Measurements from ENCODE around the gene BPGM. TPM values are rescaled to one million over a fixed set of nuclear protein-coding genes. Genes with fewer than 3 reads are reported as not detected.

The BPGM gene
- total RNA-seq, 1 donor from 2014 or later: 49.7 TPM

DNA sequence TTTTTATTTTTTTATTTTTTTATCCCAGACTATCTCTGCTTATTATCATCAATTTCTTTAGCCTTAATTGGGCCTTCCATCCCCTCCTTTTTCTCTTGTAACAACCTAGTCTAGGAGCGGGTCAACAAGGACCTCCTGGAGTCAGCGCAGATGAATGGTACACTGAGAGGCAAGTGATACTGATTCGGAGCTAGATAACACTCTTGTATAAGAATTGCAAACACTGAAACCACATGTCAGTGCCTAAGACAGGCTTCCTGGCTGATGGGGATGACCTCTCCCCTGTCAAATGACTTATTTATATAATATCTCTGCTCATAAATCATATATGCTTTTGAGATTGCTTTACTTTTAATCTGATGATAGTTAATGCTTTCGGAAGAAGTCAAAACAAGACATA, 22.7 kb downstream of the BPGM start:
- Mint-ChIP-seq H3K36me3 (peaks cover 15% of the 10 kb centered on the region), H3K9me3 (peaks cover 4% of the 10 kb centered on the region), H3K4me1 (peaks cover 4% of the 10 kb centered on the region), H3K27me3 (ENCODE audit: insufficient read depth, low read depth) (no peaks in the 10 kb centered on the region), H3K27ac (no peak overlapping the region), H3K4me3 (no peak overlapping the region)
- H3K27me3 ChIP-seq: no peaks in the 10 kb centered on the region
- no peaks in the 10 kb centered on the region for H3K4me1 ChIP-seq
- H3K9ac ChIP-seq: no peak overlapping the region
- no peak overlapping the region for H2AFZ ChIP-seq (replicated peaks)
- no peak for DNase-seq (ENCODE audit: low spot score)
- no peak overlapping the region for H3K4me2 ChIP-seq
- no peaks in the 10 kb centered on the region for H4K20me1 ChIP-seq (ENCODE audit: low read depth)
- TF ChIP-seq, protein P1, sequence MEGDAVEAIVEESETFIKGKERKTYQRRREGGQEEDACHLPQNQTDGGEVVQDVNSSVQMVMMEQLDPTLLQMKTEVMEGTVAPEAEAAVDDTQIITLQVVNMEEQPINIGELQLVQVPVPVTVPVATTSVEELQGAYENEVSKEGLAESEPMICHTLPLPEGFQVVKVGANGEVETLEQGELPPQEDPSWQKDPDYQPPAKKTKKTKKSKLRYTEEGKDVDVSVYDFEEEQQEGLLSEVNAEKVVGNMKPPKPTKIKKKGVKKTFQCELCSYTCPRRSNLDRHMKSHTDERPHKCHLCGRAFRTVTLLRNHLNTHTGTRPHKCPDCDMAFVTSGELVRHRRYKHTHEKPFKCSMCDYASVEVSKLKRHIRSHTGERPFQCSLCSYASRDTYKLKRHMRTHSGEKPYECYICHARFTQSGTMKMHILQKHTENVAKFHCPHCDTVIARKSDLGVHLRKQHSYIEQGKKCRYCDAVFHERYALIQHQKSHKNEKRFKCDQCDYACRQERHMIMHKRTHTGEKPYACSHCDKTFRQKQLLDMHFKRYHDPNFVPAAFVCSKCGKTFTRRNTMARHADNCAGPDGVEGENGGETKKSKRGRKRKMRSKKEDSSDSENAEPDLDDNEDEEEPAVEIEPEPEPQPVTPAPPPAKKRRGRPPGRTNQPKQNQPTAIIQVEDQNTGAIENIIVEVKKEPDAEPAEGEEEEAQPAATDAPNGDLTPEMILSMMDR (IDR thresholded peaks at IDR 0.05): no peak
- TF ChIP-seq EZH2phosphoT487 (IDR thresholded peaks at IDR 0.05) (no peak), EZH2 (IDR thresholded peaks at IDR 0.05) (no peak)
- no peaks in the 10 kb centered on the region for H3K36me3 ChIP-seq
- H3K27ac ChIP-seq: no peak overlapping the region
- no peaks in the 10 kb centered on the region for H3K79me2 ChIP-seq (ENCODE audit: low read depth)
- peaks cover 2% of the 10 kb centered on the region for H3K9me3 ChIP-seq (ENCODE audit: low read depth)
- no peak overlapping the region for H3K4me3 ChIP-seq
- H3F3A ChIP-seq (ENCODE audit: low read depth): no peaks in the 10 kb centered on the region

DNA sequence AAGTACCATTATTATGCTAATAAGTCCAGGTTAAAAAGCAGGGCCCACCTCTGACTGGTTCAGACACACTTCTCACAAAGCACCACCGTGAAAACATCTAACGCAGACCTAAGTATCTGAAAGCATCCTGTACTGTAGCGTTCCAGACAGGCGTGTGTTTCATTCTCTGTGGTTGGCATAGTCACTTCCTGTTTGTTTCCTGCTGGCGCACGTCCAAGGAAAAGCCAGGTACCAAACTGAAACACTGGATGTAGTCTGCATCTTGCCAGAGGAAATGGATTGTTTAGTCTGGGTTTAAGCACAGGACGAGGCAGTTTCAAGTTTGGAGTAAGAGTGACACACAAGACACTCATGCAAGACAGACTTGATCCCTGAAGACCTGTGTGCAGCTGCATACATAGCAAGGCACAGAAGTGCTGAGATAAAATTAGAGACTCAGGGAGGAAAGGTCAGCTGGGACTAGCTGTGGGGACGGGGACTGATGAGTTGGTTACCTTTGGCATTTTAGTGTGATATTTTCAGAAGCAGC, 23.3 kb downstream of the BPGM start:
- peaks cover 4% of the 10 kb centered on the region for H3K4me1 Mint-ChIP-seq
- no peak for TF ChIP-seq EZH2phosphoT487 (IDR thresholded peaks at IDR 0.05)
- TF ChIP-seq EZH2 (IDR thresholded peaks at IDR 0.05): no peak
- TF ChIP-seq, protein P1 (IDR thresholded peaks at IDR 0.05): no peak
- no peak overlapping the region for H3K4me3 ChIP-seq
- no peaks in the 10 kb centered on the region for H4K20me1 ChIP-seq (ENCODE audit: low read depth)
- DNase-seq (ENCODE audit: low spot score): no peak
- no peak overlapping the region for H3K27ac Mint-ChIP-seq
- peaks cover 4% of the 10 kb centered on the region for H3K9me3 ChIP-seq (ENCODE audit: low read depth)
- no peak overlapping the region for H2AFZ ChIP-seq (replicated peaks)
- H3K27me3 Mint-ChIP-seq (ENCODE audit: insufficient read depth, low read depth): no peaks in the 10 kb centered on the region
- no peaks in the 10 kb centered on the region for H3K27me3 ChIP-seq
- H3F3A ChIP-seq (ENCODE audit: low read depth): no peaks in the 10 kb centered on the region
- no peaks in the 10 kb centered on the region for H3K4me1 ChIP-seq
- peaks cover 4% of the 10 kb centered on the region for H3K79me2 ChIP-seq (ENCODE audit: low read depth)
- H3K9me3 Mint-ChIP-seq: peaks cover 4% of the 10 kb centered on the region
- H3K4me2 ChIP-seq: peak overlapping the region; percentile 18
- H3K36me3 Mint-ChIP-seq: peaks cover 13% of the 10 kb centered on the region
- H3K27ac ChIP-seq: no peak overlapping the region
- no peak overlapping the region for H3K4me3 Mint-ChIP-seq
- H3K36me3 ChIP-seq: no peaks in the 10 kb centered on the region
- no peak overlapping the region for H3K9ac ChIP-seq

DNA sequence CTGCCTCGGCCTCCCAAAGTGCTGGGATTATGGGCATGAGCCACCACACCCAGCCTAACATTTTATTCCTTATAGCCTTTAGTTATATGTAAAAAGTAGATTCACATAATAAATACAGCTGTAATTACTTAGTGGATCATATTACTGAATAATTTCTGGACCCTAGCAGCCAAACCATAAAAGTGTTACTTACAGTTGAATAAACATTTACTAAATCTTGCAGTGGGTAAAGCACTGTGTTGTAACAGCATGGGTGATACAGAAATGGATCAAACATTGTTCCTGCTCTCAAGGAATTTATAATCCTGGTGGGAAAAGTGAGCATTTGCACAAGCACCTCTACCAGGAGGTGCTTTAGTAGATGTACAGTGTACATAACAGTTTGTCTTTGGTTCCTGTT, 25.0 kb downstream of the BPGM start:
- Histone ChIP-seq H3K36me3 (no peaks in the 10 kb centered on the region), H3K79me2 (ENCODE audit: low read depth) (peaks cover 13% of the 10 kb centered on the region), H4K20me1 (ENCODE audit: low read depth) (no peaks in the 10 kb centered on the region), H3K4me2 (no peak overlapping the region), H3K9me3 (ENCODE audit: low read depth) (peaks cover 4% of the 10 kb centered on the region), H2AFZ (replicated peaks) (no peak overlapping the region), H3K27ac (no peak overlapping the region), H3F3A (ENCODE audit: low read depth) (no peaks in the 10 kb centered on the region), H3K27me3 (no peaks in the 10 kb centered on the region), H3K4me1 (peaks cover 4% of the 10 kb centered on the region), H3K9ac (no peak overlapping the region), H3K4me3 (no peak overlapping the region)
- H3K9me3 Mint-ChIP-seq: peaks cover 4% of the 10 kb centered on the region
- DNase-seq (ENCODE audit: low spot score): no peak
- no peaks in the 10 kb centered on the region for H3K27me3 Mint-ChIP-seq (ENCODE audit: insufficient read depth, low read depth)
- peaks cover 4% of the 10 kb centered on the region for H3K4me1 Mint-ChIP-seq
- no peak overlapping the region for H3K4me3 Mint-ChIP-seq
- peaks cover 11% of the 10 kb centered on the region for H3K36me3 Mint-ChIP-seq
- no peak overlapping the region for H3K27ac Mint-ChIP-seq
- TF ChIP-seq EZH2 (IDR thresholded peaks at IDR 0.05) (no peak), EZH2phosphoT487 (IDR thresholded peaks at IDR 0.05) (no peak)
- TF ChIP-seq, protein P1 (IDR thresholded peaks at IDR 0.05): no peak
